ENCODE results near the gene CNTN4. TPM values are rescaled to one million over a fixed set of nuclear protein-coding genes. Genes with fewer than 3 reads are reported as not detected.

CNTN4 gene
- polyA plus RNA-seq, 1 donor (not counting 4 experiments of a cell fraction or from before 2014, with no cell fraction given): not detected

DNA sequence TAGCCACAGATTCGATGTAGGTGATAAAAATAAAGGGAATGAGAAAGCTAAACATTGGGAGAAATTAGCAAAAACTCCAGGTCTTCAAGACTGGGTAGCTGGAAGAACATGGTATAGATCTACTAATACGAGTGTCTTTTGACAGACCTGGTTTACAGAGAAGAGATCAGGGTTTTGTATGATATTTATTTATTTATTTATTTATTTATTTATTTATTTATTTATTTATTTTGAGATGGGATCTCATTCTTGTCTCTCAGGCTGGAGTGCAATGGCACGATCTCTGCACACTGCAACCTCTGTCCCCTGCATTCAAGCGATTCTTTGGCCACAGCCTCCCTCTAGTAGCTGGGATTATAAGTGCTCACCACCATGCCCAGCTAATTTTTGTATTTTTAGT is 448.4 kb downstream of the CNTN4 start:
- no peak overlapping the region for H3K9ac ChIP-seq (ENCODE audit: control insufficient read depth, extremely low read depth, insufficient read depth, low read length)
- no peaks in the 10 kb centered on the region for H3K9me3 ChIP-seq (ENCODE audit: control insufficient read depth, low read depth, low read length)
- no peaks in the 10 kb centered on the region for H3K36me3 ChIP-seq (ENCODE audit: control insufficient read depth in 2 of 2, extremely low read depth in 1 of 2, insufficient read depth in 2 of 2, low read length in 2 of 2)
- no peaks in the 10 kb centered on the region for H3K4me1 ChIP-seq (ENCODE audit: control insufficient read depth, extremely low read depth, insufficient read depth, low read length)
- no peaks in the 10 kb centered on the region for H3K79me2 ChIP-seq (ENCODE audit: control insufficient read depth, insufficient read depth, low read length)
- no peak overlapping the region for H3K4me3 ChIP-seq (ENCODE audit: control insufficient read depth in 2 of 3, extremely low read depth in 1 of 3, insufficient read depth in 2 of 3, low read depth in 1 of 3, low read length in 3 of 3)
- no peaks in the 10 kb centered on the region for H3K9me1 ChIP-seq (ENCODE audit: control insufficient read depth, extremely low read depth, insufficient read depth, low read length)
- no peaks in the 10 kb centered on the region for H4K20me1 ChIP-seq (ENCODE audit: control insufficient read depth, extremely low read depth, insufficient read depth, low read length)
- H3K27ac ChIP-seq (ENCODE audit: control insufficient read depth, insufficient read depth, low read length): no peak overlapping the region
- H2AFZ ChIP-seq (ENCODE audit: control insufficient read depth, low read length): no peak overlapping the region
- TF ChIP-seq, protein P1, sequence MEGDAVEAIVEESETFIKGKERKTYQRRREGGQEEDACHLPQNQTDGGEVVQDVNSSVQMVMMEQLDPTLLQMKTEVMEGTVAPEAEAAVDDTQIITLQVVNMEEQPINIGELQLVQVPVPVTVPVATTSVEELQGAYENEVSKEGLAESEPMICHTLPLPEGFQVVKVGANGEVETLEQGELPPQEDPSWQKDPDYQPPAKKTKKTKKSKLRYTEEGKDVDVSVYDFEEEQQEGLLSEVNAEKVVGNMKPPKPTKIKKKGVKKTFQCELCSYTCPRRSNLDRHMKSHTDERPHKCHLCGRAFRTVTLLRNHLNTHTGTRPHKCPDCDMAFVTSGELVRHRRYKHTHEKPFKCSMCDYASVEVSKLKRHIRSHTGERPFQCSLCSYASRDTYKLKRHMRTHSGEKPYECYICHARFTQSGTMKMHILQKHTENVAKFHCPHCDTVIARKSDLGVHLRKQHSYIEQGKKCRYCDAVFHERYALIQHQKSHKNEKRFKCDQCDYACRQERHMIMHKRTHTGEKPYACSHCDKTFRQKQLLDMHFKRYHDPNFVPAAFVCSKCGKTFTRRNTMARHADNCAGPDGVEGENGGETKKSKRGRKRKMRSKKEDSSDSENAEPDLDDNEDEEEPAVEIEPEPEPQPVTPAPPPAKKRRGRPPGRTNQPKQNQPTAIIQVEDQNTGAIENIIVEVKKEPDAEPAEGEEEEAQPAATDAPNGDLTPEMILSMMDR (optimal IDR thresholded peaks at IDR 0.05 in 1 of 3, IDR thresholded peaks at IDR 0.05 in 1 of 3, conservative IDR thresholded peaks at IDR 0.05 in 1 of 3; ENCODE audit: extremely low read depth in 1 of 3, insufficient read depth in 2 of 3, low read length in 3 of 3): no peak
- no peak for TF ChIP-seq EZH2 (IDR thresholded peaks at IDR 0.05; ENCODE audit: low read length)
- DNase-seq (ENCODE audit: low read depth, low spot score) (no peak), FAIRE-seq (no peak)
- dilution Hi-C loops (cut with MboI; ENCODE audit: extremely low pct_ligation_motif_present, low sequenced_read_pairs): no loop called here
- H3K27me3 ChIP-seq (ENCODE audit: control insufficient read depth, extremely low read depth, insufficient read depth, low read length): no peaks in the 10 kb centered on the region
- no peak overlapping the region for H3K4me2 ChIP-seq (ENCODE audit: control insufficient read depth, extremely low read depth, insufficient read depth, low read depth, low read length)

DNA sequence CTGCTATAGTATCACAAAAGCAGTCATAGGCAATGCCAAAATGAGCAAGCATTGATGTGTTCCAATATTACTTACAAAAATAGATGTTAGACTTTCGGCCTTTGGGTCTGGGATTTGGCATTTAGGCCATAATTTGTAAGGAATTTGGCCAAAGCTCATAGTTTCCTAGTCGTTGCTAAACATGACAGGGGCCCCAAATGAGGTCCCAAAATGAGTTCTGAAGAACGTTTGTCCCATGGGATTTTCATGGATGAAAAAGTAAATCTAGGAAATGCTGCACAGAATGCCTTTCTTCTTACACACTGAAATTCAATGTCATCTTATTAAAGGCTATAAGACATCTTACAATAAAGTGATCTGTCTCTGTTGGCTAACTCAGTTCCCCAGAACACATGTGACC is 456.0 kb downstream of the CNTN4 start:
- Histone ChIP-seq H3K36me3 (ENCODE audit: control insufficient read depth in 2 of 2, extremely low read depth in 1 of 2, insufficient read depth in 2 of 2, low read length in 2 of 2) (no peaks in the 10 kb centered on the region), H4K20me1 (ENCODE audit: control insufficient read depth, extremely low read depth, insufficient read depth, low read length) (no peaks in the 10 kb centered on the region), H3K27ac (ENCODE audit: control insufficient read depth, insufficient read depth, low read length) (no peak overlapping the region), H3K4me3 (ENCODE audit: control insufficient read depth in 2 of 3, extremely low read depth in 1 of 3, insufficient read depth in 2 of 3, low read depth in 1 of 3, low read length in 3 of 3) (no peak overlapping the region), H3K9me3 (ENCODE audit: control insufficient read depth, low read depth, low read length) (no peaks in the 10 kb centered on the region), H2AFZ (ENCODE audit: control insufficient read depth, low read length) (no peak overlapping the region), H3K79me2 (ENCODE audit: control insufficient read depth, insufficient read depth, low read length) (no peaks in the 10 kb centered on the region), H3K9ac (ENCODE audit: control insufficient read depth, extremely low read depth, insufficient read depth, low read length) (no peak overlapping the region), H3K9me1 (ENCODE audit: control insufficient read depth, extremely low read depth, insufficient read depth, low read length) (no peaks in the 10 kb centered on the region), H3K4me2 (ENCODE audit: control insufficient read depth, extremely low read depth, insufficient read depth, low read depth, low read length) (no peak overlapping the region), H3K4me1 (ENCODE audit: control insufficient read depth, extremely low read depth, insufficient read depth, low read length) (no peaks in the 10 kb centered on the region), H3K27me3 (ENCODE audit: control insufficient read depth, extremely low read depth, insufficient read depth, low read length) (no peaks in the 10 kb centered on the region)
- TF ChIP-seq EZH2 (IDR thresholded peaks at IDR 0.05; ENCODE audit: low read length): no peak
- TF ChIP-seq, protein P1 (optimal IDR thresholded peaks at IDR 0.05 in 1 of 3, IDR thresholded peaks at IDR 0.05 in 1 of 3, conservative IDR thresholded peaks at IDR 0.05 in 1 of 3; ENCODE audit: extremely low read depth in 1 of 3, insufficient read depth in 2 of 3, low read length in 3 of 3): no peak
- dilution Hi-C loops (cut with MboI; ENCODE audit: extremely low pct_ligation_motif_present, low sequenced_read_pairs): no loop called here
- DNase-seq (ENCODE audit: low read depth, low spot score) (no peak), FAIRE-seq (no peak)

Measured in keratinocyte (primary cell).